GM11168 (cell line): ENCODE data around the gene TTC9B.
"Not testable (repeated sequence)": the region's sequence is repeated elsewhere in the genome, so short reads cannot be mapped to it uniquely, and the experiment has no call there.

Experiments
- in situ Hi-C: fragments of 300-500 bp; cut with MboI; formaldehyde crosslinking; loops from one replicate; pipeline ENCODE4 v1.12.0; 2022; ENCODE audit warnings: low sequenced_read_pairs; ENCODE audit not compliant: unreplicated experiment

Gene TTC9B

GRCh38 chr19:40184273-40184672, 33.9 kb downstream of the TTC9B start:
- in situ Hi-C loops: no loop called here

GRCh38 chr19:40178756-40179155, 39.4 kb downstream of the TTC9B start:
- in situ Hi-C loops: no loop called here

GRCh38 chr19:40177286-40178070, 40.7 kb downstream of the TTC9B start:
- in situ Hi-C loops: no loop called here

GRCh38 chr19:40175820-40176219, 42.4 kb downstream of the TTC9B start:
- in situ Hi-C loops: no loop called here

- in situ Hi-C loops: no loop called here
Measured at GRCh38 chr19:40174092-40174491, 44.1 kb downstream of the TTC9B start.

- in situ Hi-C loops: not testable (repeated sequence)
Measured at GRCh38 chr19:40171293-40171692, 46.9 kb downstream of the TTC9B start.

GRCh38 chr19:40170303-40170989, 47.7 kb downstream of the TTC9B start:
- in situ Hi-C loops: not testable (repeated sequence)

DNA sequence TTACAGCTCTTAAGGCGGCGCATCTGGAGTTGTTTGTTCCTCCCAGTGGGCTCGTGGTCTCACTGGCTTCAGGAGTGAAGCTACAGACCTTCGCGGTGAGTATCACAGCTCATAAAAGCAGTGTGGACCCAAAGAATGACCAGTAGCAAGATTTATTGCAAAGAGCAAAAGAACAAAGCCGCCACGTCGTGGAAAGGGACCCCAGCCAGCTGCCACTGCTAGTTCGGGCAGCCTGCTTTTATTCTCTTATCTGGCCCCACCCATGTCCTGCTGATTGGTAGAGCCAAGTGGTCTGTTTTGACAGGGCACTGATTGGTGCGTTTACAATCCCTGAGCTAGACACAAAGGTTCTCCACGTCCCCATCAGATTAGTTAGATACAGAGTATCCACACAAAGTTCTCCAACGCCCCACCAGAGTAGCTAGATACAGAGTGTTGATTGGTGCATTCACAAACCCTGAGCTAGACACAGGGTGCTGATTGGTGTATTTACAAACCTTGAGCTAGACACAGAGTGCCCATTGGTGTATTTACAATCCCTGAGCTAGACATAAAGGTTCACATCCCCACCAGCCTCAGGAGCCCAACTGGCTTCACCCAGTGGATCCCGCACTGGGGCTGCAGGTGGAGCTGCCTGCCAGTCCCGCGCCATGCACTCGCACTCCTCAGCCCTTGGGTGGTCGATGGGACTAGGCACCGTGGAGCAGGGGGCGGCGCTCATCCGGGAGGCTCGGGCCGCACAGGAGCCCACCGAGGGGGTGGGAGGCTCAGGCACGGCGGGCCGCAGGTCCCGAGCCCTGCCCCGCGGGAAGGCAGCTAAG, 48.5 kb downstream of the TTC9B start:
- in situ Hi-C loops: not testable (repeated sequence)
